Measurements from ENCODE around the gene ARL11.

Gene ARL11

DNA sequence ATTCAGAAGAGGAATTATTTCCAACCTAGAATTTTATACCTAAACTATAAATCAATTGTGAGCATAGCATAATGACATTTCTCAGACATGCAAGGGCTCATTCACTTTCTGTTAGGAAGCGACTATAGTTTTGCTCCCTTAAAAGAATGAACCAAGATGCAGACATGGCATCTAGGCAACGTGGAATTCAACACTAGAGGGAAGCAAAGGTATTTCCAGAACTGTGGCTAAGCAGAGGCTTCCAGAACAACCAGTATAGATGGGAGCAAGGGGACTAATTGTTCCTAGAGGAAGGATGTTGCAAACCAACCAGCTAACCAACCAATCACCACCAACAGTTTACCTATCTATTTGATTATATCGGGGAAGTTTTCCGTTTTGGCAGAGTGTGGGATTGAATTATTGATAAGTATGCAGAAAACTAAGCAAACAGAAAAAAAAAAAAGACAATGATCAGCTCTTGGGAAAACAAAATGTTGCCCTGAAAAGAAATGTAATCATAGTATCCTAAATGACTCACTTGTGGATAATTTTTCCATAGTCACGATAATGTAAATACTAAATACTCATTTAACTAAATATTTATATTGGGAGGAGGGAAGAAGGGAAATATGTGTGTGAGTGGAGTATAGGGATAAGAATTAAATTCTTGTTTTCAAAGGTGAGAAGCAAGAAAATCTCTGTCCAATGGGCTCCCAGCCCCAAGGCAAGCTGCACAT lies 21.1 kb downstream of the ARL11 start:
- no peak overlapping the region for H3K4me3 ChIP-seq (ENCODE audit: low read depth, low read length)
- no peak for DNase-seq (ENCODE audit: low read depth)
- no peak for TF ChIP-seq CTCF (IDR thresholded peaks at IDR 0.05; ENCODE audit: low read depth, low read length, missing control alignments)

GRCh38 chr13:49649963-49650312 lies 21.6 kb downstream of the ARL11 start:
- TF ChIP-seq CTCF (IDR thresholded peaks at IDR 0.05; ENCODE audit: low read depth, low read length, missing control alignments): no peak
- no peak for DNase-seq (ENCODE audit: low read depth)
- no peak overlapping the region for H3K4me3 ChIP-seq (ENCODE audit: low read depth, low read length)

GRCh38 chr13:49651570-49652354 lies 23.5 kb downstream of the ARL11 start:
- H3K4me3 ChIP-seq (ENCODE audit: low read depth, low read length): no peak overlapping the region
- no peak for TF ChIP-seq CTCF (IDR thresholded peaks at IDR 0.05; ENCODE audit: low read depth, low read length, missing control alignments)
- DNase-seq (ENCODE audit: low read depth): no peak

DNA sequence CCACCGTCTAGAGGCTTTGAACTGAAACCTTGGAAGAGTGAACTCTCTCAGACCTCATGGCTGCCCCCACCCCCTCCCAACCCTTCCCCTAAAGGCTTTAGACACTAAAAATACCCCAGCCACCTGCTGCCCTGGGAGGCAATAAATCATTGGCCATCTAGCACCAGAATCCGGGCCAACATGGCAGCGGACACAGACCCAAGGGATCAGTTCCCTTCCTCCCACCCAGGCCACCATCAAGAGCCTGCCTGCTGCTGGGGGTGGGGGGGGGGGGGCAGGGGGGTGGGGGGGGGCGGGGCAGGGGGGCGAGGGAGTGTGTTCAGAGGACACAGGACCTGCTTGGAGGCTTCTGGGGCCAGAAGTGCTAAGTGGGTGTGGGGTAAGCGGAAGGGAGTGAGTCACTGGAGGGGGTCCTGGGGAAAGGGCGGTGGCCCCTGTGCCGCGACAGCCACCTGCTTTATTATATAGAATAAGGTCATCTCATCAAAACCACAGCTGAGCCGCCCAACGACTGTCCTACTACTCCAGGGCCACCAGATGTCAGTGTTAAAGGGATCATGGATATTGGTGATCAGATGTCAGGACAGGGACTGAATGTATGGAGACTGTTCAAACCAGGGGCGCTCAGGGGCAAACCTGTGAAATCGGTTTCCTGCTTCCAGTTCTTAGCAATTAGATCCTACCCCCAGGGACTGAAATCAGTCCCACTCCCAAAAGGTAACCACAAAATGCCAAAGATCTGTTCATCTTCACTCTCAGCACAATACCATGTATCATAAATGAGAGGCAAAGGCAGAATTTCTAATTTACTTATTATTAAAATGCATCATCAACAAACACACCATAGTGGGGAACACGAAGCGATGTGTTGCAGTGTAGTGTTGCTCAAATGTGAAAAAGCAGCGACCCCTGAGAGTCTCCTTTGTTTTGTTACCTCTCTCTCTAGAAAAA lies 24.3 kb downstream of the ARL11 start:
- TF ChIP-seq CTCF (IDR thresholded peaks at IDR 0.05; ENCODE audit: low read depth, low read length, missing control alignments): peak; percentile 35
- no peak for DNase-seq (ENCODE audit: low read depth)
- no peak overlapping the region for H3K4me3 ChIP-seq (ENCODE audit: low read depth, low read length)

GRCh38 chr13:49653478-49653877 lies 25.2 kb downstream of the ARL11 start:
- no peak for TF ChIP-seq CTCF (IDR thresholded peaks at IDR 0.05; ENCODE audit: low read depth, low read length, missing control alignments)
- no peak overlapping the region for H3K4me3 ChIP-seq (ENCODE audit: low read depth, low read length)
- DNase-seq (ENCODE audit: low read depth): no peak

- TF ChIP-seq CTCF (IDR thresholded peaks at IDR 0.05; ENCODE audit: low read depth, low read length, missing control alignments): no peak
- no peak overlapping the region for H3K4me3 ChIP-seq (ENCODE audit: low read depth, low read length)
- no peak for DNase-seq (ENCODE audit: low read depth)
These were observed 25.7 kb downstream of the ARL11 start for GRCh38 chr13:49654011-49654410.

All from GM12864 (cell line).